ENCODE data around the gene HTR3D.

DNA sequence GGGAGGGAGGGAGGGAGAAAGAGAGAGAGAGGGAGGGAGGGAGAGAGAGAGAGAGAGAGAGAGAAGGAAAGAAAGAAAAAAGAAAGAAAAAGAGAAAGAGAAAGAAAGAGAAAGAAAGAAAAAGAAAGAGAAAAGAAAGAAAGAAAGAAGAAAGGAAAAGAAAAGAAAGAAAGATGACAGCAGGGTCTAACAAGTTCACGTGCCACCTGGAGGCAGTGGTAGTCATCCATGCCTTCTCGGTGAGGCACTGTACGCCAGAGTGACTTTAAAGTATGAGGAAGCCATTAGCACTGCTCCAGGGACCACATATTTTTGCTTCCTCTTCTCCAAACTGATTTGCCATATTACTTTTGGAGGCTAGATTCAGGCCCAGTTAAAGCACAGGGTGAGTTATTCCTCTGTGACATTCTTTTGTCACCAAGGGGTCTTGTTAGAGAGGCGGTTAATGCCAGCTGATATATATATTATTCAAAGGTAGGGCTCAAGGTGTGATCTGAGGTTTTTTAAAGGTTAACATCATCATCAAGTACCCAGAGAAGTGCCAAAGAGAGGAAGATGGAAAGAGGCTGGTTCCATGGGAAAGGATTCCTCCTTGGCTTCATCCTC lies at the start of gene HTR3D:
- TF ChIP-seq SIN3A (IDR thresholded peaks at IDR 0.05; ENCODE audit: borderline replicate concordance, insufficient read depth, low read length) (no peak), TAF1 (IDR thresholded peaks at IDR 0.05; ENCODE audit: borderline replicate concordance, insufficient read depth, low read length) (no peak), POLR2AphosphoS5 (IDR thresholded peaks at IDR 0.05; ENCODE audit: low read depth, low read length) (no peak), FOXP2 (optimal IDR thresholded peaks at IDR 0.05; ENCODE audit: borderline replicate concordance, extremely low read depth, extremely low read length, insufficient read depth) (no peak)
